Erythroblast (primary cell): ENCODE results near the gene MED19.

Experiments
- DNase-seq, 2 experiments: peaks; one replicate each; lab custom pipeline; 2025; lab: John Stamatoyannopoulos, UW
- GATA1 ChIP-seq: IDR thresholded peaks from 2 replicates; pipeline ENCODE4 v1.6.1; 2011; ENCODE audit warnings: low read depth, mild to moderate bottlenecking, control low read depth, low read length, moderate library complexity
- POLR2A ChIP-seq: IDR thresholded peaks from 2 replicates; pipeline ENCODE4 v1.6.1; 2011; ENCODE audit warnings: mild to moderate bottlenecking, low read length

The MED19 gene

GRCh38 chr11:57711414-57712255 is at the start of gene MED19:
MED19 (minus strand) TSS chr11:57712215; CDS start chr11:57712179, 36 bp downstream.
- DNase-seq: peak; percentile 90 to 93
- TF ChIP-seq GATA1 (no peak), POLR2A (no peak)

- DNase-seq: no peak
- TF ChIP-seq GATA1 (no peak), POLR2A (no peak)
Measured at GRCh38 chr11:57758174-57758573, 46.2 kb upstream of the MED19 start.

- no peak for TF ChIP-seq POLR2A
- TF ChIP-seq GATA1: no peak
- no peak for DNase-seq
Measured at GRCh38 chr11:57752954-57753353, 40.9 kb upstream of the MED19 start.

- DNase-seq: peak; percentile 66
Measured at GRCh38 chr11:57751676-57752253, 39.8 kb upstream of the MED19 start, which contains the start of gene BTBD18. BTBD18 (minus strand) TSS chr11:57751819; CDS start chr11:57751188, 631 bp downstream.

GRCh38 chr11:57751176-57751575 is 39.2 kb upstream of the MED19 start:
- TF ChIP-seq GATA1 (no peak), POLR2A (no peak)
- peak; percentile 55 to 80 for DNase-seq

More at GRCh38 chr11:57751676-57752253, 39.8 kb upstream of the MED19 start, which contains the start of gene BTBD18:
- no peak for TF ChIP-seq GATA1
- no peak for TF ChIP-seq POLR2A

- DNase-seq: no peak
- TF ChIP-seq GATA1 (no peak), POLR2A (no peak)
Measured at GRCh38 chr11:57746920-57747319, 34.9 kb upstream of the MED19 start.

- TF ChIP-seq POLR2A: no peak
- TF ChIP-seq GATA1: no peak
- DNase-seq: no peak
Measured at GRCh38 chr11:57745206-57745605, 33.2 kb upstream of the MED19 start.

GRCh38 chr11:57744357-57744756 is 32.3 kb upstream of the MED19 start:
- no peak for TF ChIP-seq GATA1
- no peak for TF ChIP-seq POLR2A
- no peak for DNase-seq

- no peak for DNase-seq
- TF ChIP-seq POLR2A (no peak), GATA1 (no peak)
Measured at GRCh38 chr11:57742087-57742452, 30.1 kb upstream of the MED19 start.

- TF ChIP-seq GATA1 (no peak), POLR2A (peak; percentile 91)
- peak; percentile 96 to 97 for DNase-seq
Measured at GRCh38 chr11:57741132-57742086, 29.4 kb upstream of the MED19 start, which contains the start of gene SELENOH. SELENOH (plus strand) TSS chr11:57741491; CDS start chr11:57741596, 105 bp downstream.

- peak; percentile 79 to 86 for DNase-seq
- no peak for TF ChIP-seq POLR2A
- TF ChIP-seq GATA1: no peak
Measured at GRCh38 chr11:57735619-57736298, 23.7 kb upstream of the MED19 start.

- no peak for DNase-seq
- TF ChIP-seq POLR2A (no peak), GATA1 (no peak)
Measured at GRCh38 chr11:57732661-57733060, 20.6 kb upstream of the MED19 start.
